HG02610 (cell line): Measurements from ENCODE around the gene SCAMP2.

ENCODE experiments used
- ATAC-seq: cut with Tn5 transposase; IDR thresholded peaks from one replicate; pipeline ENCODE4 v1.9.1; 2021; ENCODE audit warnings: mild to moderate bottlenecking, moderate library complexity; ENCODE audit not compliant: unreplicated experiment

The SCAMP2 gene

DNA sequence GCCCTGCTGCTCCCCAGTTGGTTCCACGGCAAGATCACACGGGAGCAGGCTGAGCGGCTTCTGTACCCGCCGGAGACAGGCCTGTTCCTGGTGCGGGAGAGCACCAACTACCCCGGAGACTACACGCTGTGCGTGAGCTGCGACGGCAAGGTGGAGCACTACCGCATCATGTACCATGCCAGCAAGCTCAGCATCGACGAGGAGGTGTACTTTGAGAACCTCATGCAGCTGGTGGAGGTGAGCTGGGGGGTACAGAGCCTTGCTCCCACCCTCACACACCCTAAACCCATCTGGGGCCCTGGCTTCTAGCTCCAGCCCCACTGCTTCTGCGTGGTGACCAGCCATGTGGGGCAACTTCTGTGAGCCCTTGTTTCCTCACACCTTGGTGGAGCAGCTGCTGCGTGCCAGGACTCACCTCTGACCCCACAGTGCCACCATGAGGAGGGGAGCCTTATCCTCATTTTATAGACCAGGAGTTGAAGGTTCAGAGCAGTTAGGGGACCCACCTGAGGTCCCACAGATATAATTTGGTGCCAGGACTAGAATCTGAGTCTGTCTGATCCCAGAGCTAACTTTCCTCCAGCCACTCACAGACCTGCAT lies 73.8 kb downstream of the SCAMP2 start:
- ATAC-seq = no peak

DNA sequence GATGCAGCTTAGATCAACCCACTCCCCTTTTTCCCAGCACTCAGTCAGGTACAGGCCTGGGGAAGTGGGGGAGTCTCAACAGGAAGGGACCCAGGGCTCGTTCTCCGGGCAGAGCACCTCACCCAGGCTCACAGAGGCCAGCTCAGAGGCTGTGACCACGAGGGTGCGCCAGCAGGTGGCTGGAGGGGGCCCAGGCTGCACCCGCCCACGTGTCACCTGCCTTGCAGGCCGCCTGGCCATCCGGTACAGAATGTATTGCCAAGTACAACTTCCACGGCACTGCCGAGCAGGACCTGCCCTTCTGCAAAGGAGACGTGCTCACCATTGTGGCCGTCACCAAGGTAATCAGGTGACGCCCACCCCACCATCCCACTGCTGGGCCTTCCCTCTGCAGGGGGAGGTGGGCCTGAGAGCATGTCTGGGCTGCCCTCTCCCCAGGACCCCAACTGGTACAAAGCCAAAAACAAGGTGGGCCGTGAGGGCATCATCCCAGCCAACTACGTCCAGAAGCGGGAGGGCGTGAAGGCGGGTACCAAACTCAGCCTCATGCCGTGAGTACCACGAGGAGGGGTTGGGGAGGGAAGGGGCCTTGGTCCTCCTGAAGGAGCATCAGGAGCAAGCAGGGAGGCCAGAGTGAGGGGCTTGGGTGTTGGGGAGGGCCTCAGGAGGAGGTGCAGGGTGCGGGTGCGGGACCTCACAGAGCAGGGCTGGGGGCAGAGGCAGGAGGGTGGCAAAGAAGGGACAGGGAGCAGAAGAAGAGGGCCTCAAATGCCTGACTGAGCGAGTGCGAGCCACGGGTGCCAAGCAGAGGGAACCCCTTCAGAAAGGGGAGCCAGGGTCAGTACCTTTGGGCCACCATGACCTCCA lies 74.5 kb downstream of the SCAMP2 start:
- no peak for ATAC-seq

DNA sequence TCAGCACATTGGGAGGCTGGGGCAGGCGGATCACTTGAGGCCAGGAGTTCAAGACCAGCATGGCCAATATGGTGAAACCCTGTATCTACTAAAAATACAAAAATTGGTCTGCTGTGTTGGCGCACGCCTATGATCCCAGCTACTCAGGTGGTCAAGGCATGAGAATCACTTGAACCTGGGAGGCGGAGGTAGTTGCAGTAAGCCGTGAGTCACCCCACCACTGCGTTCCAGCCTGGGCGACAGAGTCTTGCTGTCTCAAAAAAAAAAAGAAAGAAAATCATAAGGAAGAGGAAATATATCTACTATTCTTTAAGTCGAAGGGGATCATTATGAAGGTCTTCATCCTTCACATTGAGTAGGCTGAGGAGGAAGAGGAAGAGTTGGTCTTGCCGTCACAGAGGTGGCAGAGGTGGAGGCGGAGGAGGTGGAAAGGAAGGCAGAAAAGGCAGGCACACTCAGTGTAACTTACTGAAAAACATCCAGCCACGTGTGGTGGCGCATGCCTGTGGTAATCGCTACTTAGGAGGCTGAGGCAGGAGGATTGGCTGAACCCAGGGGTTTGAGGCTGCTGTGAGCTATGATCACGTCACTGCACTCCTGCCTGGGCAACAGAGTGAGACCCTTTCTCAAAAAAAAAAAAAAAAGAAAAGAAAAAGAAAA lies 77.1 kb downstream of the SCAMP2 start:
- no peak for ATAC-seq

DNA sequence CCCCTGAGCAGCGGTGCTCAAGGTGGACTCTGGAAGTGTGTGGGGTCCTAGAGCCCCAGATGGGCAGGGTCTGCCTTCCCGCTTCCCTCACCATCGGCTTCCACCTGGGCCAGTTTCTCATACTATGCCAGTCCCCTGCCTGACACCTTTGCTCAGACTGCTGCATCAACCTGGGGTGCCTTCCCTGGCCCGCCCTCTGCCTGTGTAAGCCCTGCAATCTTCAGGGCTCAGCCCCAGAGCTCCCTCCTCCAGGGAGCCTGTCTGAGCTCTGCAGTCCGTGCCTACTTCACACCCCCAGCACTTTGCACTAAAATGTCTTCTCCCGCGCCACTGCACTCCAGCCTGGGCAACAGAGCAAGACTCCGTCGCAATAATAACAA lies 78.2 kb downstream of the SCAMP2 start:
- ATAC-seq = no peak

DNA sequence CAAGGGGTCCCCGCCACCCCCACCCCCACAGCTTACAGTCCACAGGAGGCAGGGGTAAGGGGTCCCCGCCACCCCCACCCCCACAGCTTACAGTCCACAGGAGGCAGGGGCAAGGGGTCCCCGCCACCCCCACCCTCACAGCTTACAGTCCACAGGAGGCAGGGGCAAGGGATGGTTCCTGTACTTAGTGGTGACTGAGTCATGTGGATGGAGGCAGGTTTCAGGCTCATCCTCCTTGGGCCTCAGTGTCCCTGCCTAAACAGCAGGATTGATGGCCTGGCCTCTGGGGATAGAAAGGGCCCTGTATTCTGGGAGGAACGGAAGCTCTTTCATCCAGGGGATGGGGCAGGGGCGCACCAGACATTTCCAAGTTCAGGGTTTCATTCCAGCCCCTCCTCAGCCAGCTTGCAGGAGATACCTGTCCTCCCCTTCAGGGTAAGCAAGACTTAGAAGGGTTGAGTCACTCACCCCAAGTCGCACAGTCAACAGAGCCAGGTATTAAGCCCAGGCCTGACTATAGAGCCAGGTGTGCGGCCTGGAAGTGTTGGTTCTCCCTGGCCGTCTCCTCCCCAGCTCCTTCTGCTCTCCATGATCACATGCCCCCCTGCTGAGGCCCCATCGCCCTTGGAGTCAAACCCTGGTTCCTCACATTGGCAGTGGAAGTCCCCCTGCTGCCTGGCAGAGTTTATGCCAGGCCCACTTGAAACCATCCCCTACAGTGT lies 78.8 kb downstream of the SCAMP2 start:
- no peak for ATAC-seq
